GM12878 (cell line): ENCODE results near the gene INTS7. TPM values are rescaled to one million over a fixed set of nuclear protein-coding genes. Genes with fewer than 3 reads are reported as not detected.

Experiments
- ATAC-seq: fragments of 200-7000 bp; cut with Tn5 transposase; 3 replicates; pipeline ENCODE4 v1.9.1; 2020; ENCODE audit warnings: mild to moderate bottlenecking, moderate library complexity
- BruUV-seq: library from RNA; stranded (reverse); fragments of 400-500 nt; replicated peaks from 2 replicates; lab custom pipeline; 2021; lab: Mats Ljungman, UMichigan
- CTCF ChIA-PET: fragments of 300-600 bp; sonication (Branson Sonifier 250); formaldehyde crosslinking; extraction: SDS; loops from one replicate; lab custom pipeline; 2021; ENCODE audit warnings: inconsistent platforms; lab: Yijun Ruan, JAX
- POLR2A ChIA-PET: fragments of 350-600 bp; formaldehyde crosslinking; extraction: SDS; loops from one replicate; lab custom pipeline; 2021; ENCODE audit warnings: inconsistent platforms; lab: Charles Lee
- RAD21 ChIA-PET: fragments of 300-600 bp; sonication (Branson Sonifier 250); formaldehyde crosslinking; loops from one replicate; lab custom pipeline; 2023; ENCODE audit warnings: antibody characterized with exemption; ENCODE audit not compliant: unreplicated experiment; lab: Charles Lee
- SMC1A ChIA-PET: fragments of 300-600 bp; sonication (Branson Sonifier 250); formaldehyde crosslinking; loops from one replicate; lab custom pipeline; 2023; ENCODE audit not compliant: unreplicated experiment, uncharacterized antibody; lab: Charles Lee
- DNase-seq: peaks from one replicate; pipeline ENCODE4 v3.0.0-alpha.2; 2011; ENCODE audit warnings: low read depth, low spot score
- FAIRE-seq: peaks from 3 replicates; lab custom pipeline; 2011; peaks lifted over from hg19 to GRCh38; lab: Jason Lieb, UNC
- H2AFZ ChIP-seq: 2 replicates; pipeline ENCODE4 v1.6.0; 2011; ENCODE audit warnings: low read depth, low read length, control low read depth; ENCODE audit not compliant: control insufficient read depth
- H3K27ac ChIP-seq: 2 replicates; pipeline ENCODE4 v1.5.1; 2011; ENCODE audit warnings: control low read depth; ENCODE audit not compliant: control insufficient read depth, insufficient read depth
- H3K27me3 ChIP-seq, 2 experiments: replicated peaks in 1 of 2; 2 replicates each; pipeline versions ENCODE4 v1.6.0 to v1.6.1; 2011; ENCODE audit warnings: low read length in 1 of 2; ENCODE audit not compliant: control insufficient read depth in 2 of 2, insufficient read depth in 2 of 2
- H3K36me3 ChIP-seq, 2 experiments: 2 replicates each; pipeline ENCODE4 v1.5.1; 2011; ENCODE audit warnings: low read length in 1 of 2; ENCODE audit not compliant: control insufficient read depth in 2 of 2, insufficient read depth in 2 of 2
- H3K4me1 ChIP-seq: 2 replicates; pipeline ENCODE4 v1.6.1; 2011; ENCODE audit warnings: mild to moderate bottlenecking, low read length, moderate library complexity, mixed read lengths; ENCODE audit not compliant: control insufficient read depth, insufficient read depth
- H3K4me2 ChIP-seq: 2 replicates; pipeline ENCODE4 v1.6.0; 2011; ENCODE audit warnings: control low read depth; ENCODE audit not compliant: control insufficient read depth, insufficient read depth
- H3K4me3 ChIP-seq: fragments of 200-600 bp; sonication (generic); 2 replicates; pipeline ENCODE4 v1.5.1; 2016
- H3K79me2 ChIP-seq: 2 replicates; pipeline ENCODE4 v1.6.0; 2011; ENCODE audit warnings: low read length; ENCODE audit not compliant: control insufficient read depth, insufficient read depth
- H3K9ac ChIP-seq: 2 replicates; pipeline ENCODE4 v1.8.0; 2011; ENCODE audit warnings: low read length, control low read depth, mixed read lengths; ENCODE audit not compliant: control insufficient read depth, insufficient read depth
- H3K9me3 ChIP-seq: replicated peaks from 3 replicates; pipeline ENCODE4 v1.5.1; 2011; ENCODE audit warnings: mild to moderate bottlenecking, low read length; ENCODE audit not compliant: control insufficient read depth, insufficient read depth
- H4K20me1 ChIP-seq: 2 replicates; pipeline ENCODE4 v1.6.0; 2011; ENCODE audit not compliant: control insufficient read depth, insufficient read depth
- BRCA1 ChIP-seq: IDR thresholded peaks from 2 replicates; pipeline ENCODE4 v1.6.1; 2011; ENCODE audit warnings: low read depth, low read length, improper control_type of control experiment
- HCFC1 ChIP-seq: fragments of 150-350 bp; IDR thresholded peaks from 2 replicates; pipeline ENCODE4 v1.6.1; 2014; ENCODE audit warnings: low read length
- HDAC2 ChIP-seq: fragments of 200-600 bp; sonication (generic); IDR thresholded peaks from 2 replicates; pipeline ENCODE4 v1.6.1; 2017
- HDAC6 ChIP-seq: fragments of 200-600 bp; sonication (generic); IDR thresholded peaks from one replicate; pipeline ENCODE4 v1.8.0; 2017; ENCODE audit warnings: antibody characterized with exemption; ENCODE audit not compliant: unreplicated experiment
- JUNB ChIP-seq: IDR thresholded peaks from 2 replicates; pipeline ENCODE4 v1.6.1; 2016; ENCODE audit warnings: antibody characterized with exemption, mild to moderate bottlenecking
- KAT2A ChIP-seq: conservative IDR thresholded peaks from 2 replicates; pipeline ENCODE4 v1.6.1; 2011; ENCODE audit warnings: low read depth, low read length; ENCODE audit not compliant: control insufficient read depth
- MXI1 ChIP-seq: fragments of 150-350 bp; IDR thresholded peaks from 2 replicates; pipeline ENCODE4 v1.6.1; 2011; ENCODE audit warnings: low read depth, mild to moderate bottlenecking, inconsistent platforms, low read length, improper control_type of control experiment
- NKRF ChIP-seq: fragments of 450-650 bp; conservative IDR thresholded peaks from 2 replicates; pipeline ENCODE4 v1.6.1; 2017; ENCODE audit warnings: mild to moderate bottlenecking, moderate library complexity
- PAX5 ChIP-seq: IDR thresholded peaks from 2 replicates; pipeline ENCODE4 v1.6.1; 2011; ENCODE audit warnings: low read depth, low read length, borderline replicate concordance
- RUNX3 ChIP-seq: IDR thresholded peaks from 2 replicates; pipeline ENCODE4 v1.6.1; 2012; ENCODE audit warnings: low read length, inconsistent platforms
- SRF ChIP-seq, 2 experiments: IDR thresholded peaks; 2 replicates each; pipeline ENCODE4 v1.6.1; 2011; ENCODE audit warnings: low read depth in 2 of 2, low read length in 2 of 2, mild to moderate bottlenecking in 1 of 2, moderate library complexity in 1 of 2
- SUPT20H ChIP-seq: IDR thresholded peaks from 2 replicates; pipeline ENCODE4 v1.6.1; 2011; ENCODE audit warnings: low read depth, mild to moderate bottlenecking, low read length, moderate library complexity, borderline replicate concordance; ENCODE audit not compliant: control insufficient read depth
- WGBS: methylation state at CpG from one replicate; pipeline ENCODE4 v1.1.6; 2016; ENCODE audit warnings: low lambda C conversion rate; ENCODE audit not compliant: insufficient replicate concordance, insufficient coverage; ENCODE audit errors: missing lambda C conversion rate; 5-methylcytosine and 5-hydroxymethylcytosine counted together
- in situ Hi-C: fragments of 300-500 bp; cut with MboI; formaldehyde crosslinking; loops from 9 replicates; pipeline ENCODE4 v1.14.3; 2018; ENCODE audit warnings: mixed read lengths
- intact Hi-C: fragments of 100-400 bp; cut with micrococcal nuclease; formaldehyde crosslinking; loops from one replicate; pipeline ENCODE4 v1.14.2; 2022; ENCODE audit not compliant: unreplicated experiment
- polyA plus RNA-seq, 11 experiments: library from polyadenylated mRNA; depleted of rRNA in 4 of 11; unstranded in 6 of 11; stranded (reverse) in 5 of 11; fragments of >200 nt; fragmentation: Nextera tagmentation in 4 of 11; fragmentation: Illumina TruSeq in 1 of 11; extraction: Ambion mirVana in 4 of 11; extraction: Trizol in 1 of 11; gene quantifications; 1 replicate in 1 of 11; 2 replicates in 10 of 11; pipeline versions ENCODE4 v1.2.1 to v1.2.3, GENCODE V29; 2011 to 2016; ENCODE audit warnings: inconsistent platforms in 2 of 11, missing spikeins in 2 of 11, low read depth in 1 of 11
- total RNA-seq, 4 experiments: library from RNA; depleted of rRNA in 3 of 4; stranded (reverse); fragments of >200 nt in 3 of 4; fragmentation: Illumina TruSeq in 1 of 4; extraction: Trizol in 1 of 4; gene quantifications; 2 replicates each; pipeline versions ENCODE4 v1.2.1 to v1.2.3, GENCODE V29; 2013 to 2021
- TF ChIP-seq, protein P1 (sequence below): fragments of 450-650 bp; IDR thresholded peaks from 2 replicates; pipeline ENCODE4 v1.6.1; 2018; ENCODE audit warnings: mild to moderate bottlenecking, low read depth, moderate library complexity; ENCODE audit not compliant: partially characterized antibody

INTS7 gene
- total and polyA plus RNA-seq, 10 of the 15 experiments (the other 5 are each of a cell fraction or from before 2014, with no cell fraction given): 17.1 to 49.1 (median 26.8) TPM

- CTCF ChIA-PET: no interaction called here
- intact Hi-C loops (no loop called here), in situ Hi-C loops (no loop called here)
- Histone ChIP-seq H3K4me1 (no peaks in the 10 kb centered on the region), H3K27ac (no peak overlapping the region), H3K36me3 (no peaks in the 10 kb centered on the region), H3K4me2 (no peak overlapping the region), H3K9me3 (no peaks in the 10 kb centered on the region; the same call in 2 of the 3 replicates), H2AFZ (no peak overlapping the region), H3K9ac (no peak overlapping the region), H3K4me3 (no peak overlapping the region), H3K27me3 (no peaks in the 10 kb centered on the region)
- SMC1A ChIA-PET: interaction anchor here (0.9 to 1.6 kb wide), 4 partner anchors 10 to 41 kb away, joined by 3 to 6 read pairs (median 4); no protein-coding TSS in a partner anchor
- no TSS peak for BruUV-seq
- no peak for DNase-seq
- whole genome bisulfite sequencing: 74% methylated on average over 5 of the region's 5 CpGs
- RAD21 ChIA-PET: interaction anchor here (1.1 to 1.4 kb wide), 3 partner anchors 8 to 22 kb away, joined by 3 read pairs; no protein-coding TSS in a partner anchor
- TF ChIP-seq HDAC6: no peak
- TF ChIP-seq HDAC2: no peak
- TF ChIP-seq, protein P1, sequence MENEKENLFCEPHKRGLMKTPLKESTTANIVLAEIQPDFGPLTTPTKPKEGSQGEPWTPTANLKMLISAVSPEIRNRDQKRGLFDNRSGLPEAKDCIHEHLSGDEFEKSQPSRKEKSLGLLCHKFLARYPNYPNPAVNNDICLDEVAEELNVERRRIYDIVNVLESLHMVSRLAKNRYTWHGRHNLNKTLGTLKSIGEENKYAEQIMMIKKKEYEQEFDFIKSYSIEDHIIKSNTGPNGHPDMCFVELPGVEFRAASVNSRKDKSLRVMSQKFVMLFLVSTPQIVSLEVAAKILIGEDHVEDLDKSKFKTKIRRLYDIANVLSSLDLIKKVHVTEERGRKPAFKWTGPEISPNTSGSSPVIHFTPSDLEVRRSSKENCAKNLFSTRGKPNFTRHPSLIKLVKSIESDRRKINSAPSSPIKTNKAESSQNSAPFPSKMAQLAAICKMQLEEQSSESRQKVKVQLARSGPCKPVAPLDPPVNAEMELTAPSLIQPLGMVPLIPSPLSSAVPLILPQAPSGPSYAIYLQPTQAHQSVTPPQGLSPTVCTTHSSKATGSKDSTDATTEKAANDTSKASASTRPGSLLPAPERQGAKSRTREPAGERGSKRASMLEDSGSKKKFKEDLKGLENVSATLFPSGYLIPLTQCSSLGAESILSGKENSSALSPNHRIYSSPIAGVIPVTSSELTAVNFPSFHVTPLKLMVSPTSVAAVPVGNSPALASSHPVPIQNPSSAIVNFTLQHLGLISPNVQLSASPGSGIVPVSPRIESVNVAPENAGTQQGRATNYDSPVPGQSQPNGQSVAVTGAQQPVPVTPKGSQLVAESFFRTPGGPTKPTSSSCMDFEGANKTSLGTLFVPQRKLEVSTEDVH: no peak
- TF ChIP-seq MXI1: no peak
- no peak for TF ChIP-seq SUPT20H
- no peak for TF ChIP-seq JUNB
- no peak for TF ChIP-seq RUNX3
- no peak for TF ChIP-seq BRCA1
- no peak for TF ChIP-seq NKRF
- TF ChIP-seq SRF (IDR thresholded peaks at IDR 0.05; ENCODE audit: low read depth in 2 of 2, low read length in 2 of 2): no peak
- no peak for TF ChIP-seq PAX5
- no peak for TF ChIP-seq HCFC1
- no peak for TF ChIP-seq KAT2A
- TF ChIP-seq, all 136 proteins: peak for 0
- ATAC-seq (no peak), FAIRE-seq (no peak)
- Histone ChIP-seq H4K20me1 (no peaks in the 10 kb centered on the region), H3K79me2 (no peaks in the 10 kb centered on the region)
- POLR2A ChIA-PET: no interaction called here
These were observed 141.0 kb downstream of the INTS7 start for GRCh38 chr1:211894312-211894711.
